GM19043 (cell line): Measurements from ENCODE around the gene GALNT9.
"Not testable (repeated sequence)": the region's sequence is repeated elsewhere in the genome, so short reads cannot be mapped to it uniquely, and the experiment has no call there.

Source experiments
- ATAC-seq: cut with Tn5 transposase; IDR thresholded peaks from one replicate; pipeline ENCODE4 v1.9.1; 2021; ENCODE audit warnings: low read depth; ENCODE audit not compliant: unreplicated experiment

GALNT9 gene

GRCh38 chr12:132269271-132269968 lies 60.0 kb downstream of the GALNT9 start:
- ATAC-seq = no peak

- ATAC-seq = no peak
Observed at GRCh38 chr12:132268674-132269073, 60.7 kb downstream of the GALNT9 start.

- no peak for ATAC-seq
Observed at GRCh38 chr12:132267873-132268272, 61.5 kb downstream of the GALNT9 start.

- no peak for ATAC-seq
Observed at GRCh38 chr12:132266802-132267201, 62.6 kb downstream of the GALNT9 start.

GRCh38 chr12:132266370-132266769 lies 63.0 kb downstream of the GALNT9 start:
- no peak for ATAC-seq

- ATAC-seq = not testable (repeated sequence)
Observed at GRCh38 chr12:132265822-132266221, 63.6 kb downstream of the GALNT9 start.

GRCh38 chr12:132265056-132265800 lies 64.2 kb downstream of the GALNT9 start:
- ATAC-seq = no peak

- no peak for ATAC-seq
Observed at GRCh38 chr12:132264086-132265010, 65.0 kb downstream of the GALNT9 start.

- ATAC-seq = no peak
Observed at GRCh38 chr12:132263451-132264049, 65.8 kb downstream of the GALNT9 start.

GRCh38 chr12:132263061-132263360 lies 66.4 kb downstream of the GALNT9 start:
- no peak for ATAC-seq

- ATAC-seq = no peak
Observed at GRCh38 chr12:132262256-132263060, 66.9 kb downstream of the GALNT9 start.

GRCh38 chr12:132261328-132262138 lies 67.9 kb downstream of the GALNT9 start:
- ATAC-seq = no peak

- ATAC-seq = no peak
Observed at GRCh38 chr12:132260721-132261120, 68.7 kb downstream of the GALNT9 start.

GRCh38 chr12:132259872-132260695 lies 69.3 kb downstream of the GALNT9 start:
- ATAC-seq = no peak

- no peak for ATAC-seq
Observed at GRCh38 chr12:132259364-132259871, 70.0 kb downstream of the GALNT9 start.

- ATAC-seq = no peak
Observed at GRCh38 chr12:132258543-132258942, 70.8 kb downstream of the GALNT9 start.

- ATAC-seq = no peak
Observed at GRCh38 chr12:132257955-132258490, 71.4 kb downstream of the GALNT9 start.
